Stimulated activated CD4-positive, alpha-beta T cell treated with anti-CD3 and anti-CD28 coated beads, Interleukin-15, amount 100 ng/mL, for 24 hours (primary cell): Measurements from ENCODE around the gene LARP4B.
"Not testable (repeated sequence)": the region's sequence is repeated elsewhere in the genome, so short reads cannot be mapped to it uniquely, and the experiment has no call there.

Experiments used
- DNase-seq: peaks from one replicate; pipeline ENCODE4 v3.0.0-alpha.2; 2020

Gene LARP4B

GRCh38 chr10:955820-956217 lies 24.3 kb upstream of the LARP4B start:
- no peak for DNase-seq

DNA sequence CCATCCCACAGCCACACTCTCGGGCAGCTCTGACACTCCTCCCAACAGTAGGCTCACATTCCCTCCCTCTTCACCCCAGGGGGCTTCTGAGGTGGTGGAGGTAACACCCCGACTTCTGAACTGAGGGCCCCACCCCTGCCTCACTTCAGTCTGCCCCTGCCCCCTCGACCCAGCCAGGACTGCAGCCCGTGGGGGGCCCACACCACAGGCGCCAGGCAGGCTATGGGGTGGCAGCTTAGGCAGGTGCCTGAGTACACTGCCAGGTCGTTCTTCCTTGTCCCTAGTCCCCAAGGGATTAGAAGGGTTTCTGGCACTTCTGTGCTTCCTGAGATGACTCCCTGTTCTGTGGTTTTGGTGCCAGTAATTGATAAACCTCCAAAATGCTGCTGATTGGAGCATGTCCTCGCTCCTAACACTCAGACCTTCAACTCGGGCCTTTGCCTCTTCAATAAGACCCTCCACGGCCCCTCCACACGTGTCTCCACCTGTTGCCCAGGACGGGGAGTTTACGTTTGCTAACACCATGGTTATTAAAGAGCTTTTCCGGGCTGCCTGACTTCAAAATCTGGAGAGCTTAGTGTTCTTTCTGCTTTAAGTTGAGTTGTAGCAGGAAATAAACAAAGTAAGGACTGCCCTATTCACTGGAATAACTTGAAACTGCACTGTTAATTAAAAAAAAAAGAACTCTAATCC lies 23.8 kb upstream of the LARP4B start:
- DNase-seq, result no peak

- no peak for DNase-seq
Observed at GRCh38 chr10:954396-954795, 22.9 kb upstream of the LARP4B start.

- no peak for DNase-seq
Observed at GRCh38 chr10:953836-954235, 22.3 kb upstream of the LARP4B start.

GRCh38 chr10:949446-949845 lies 17.9 kb upstream of the LARP4B start:
- no peak for DNase-seq

GRCh38 chr10:948347-948746 lies 16.8 kb upstream of the LARP4B start:
- DNase-seq, result no peak

- no peak for DNase-seq
Observed at GRCh38 chr10:947881-948280, 16.4 kb upstream of the LARP4B start.

DNA sequence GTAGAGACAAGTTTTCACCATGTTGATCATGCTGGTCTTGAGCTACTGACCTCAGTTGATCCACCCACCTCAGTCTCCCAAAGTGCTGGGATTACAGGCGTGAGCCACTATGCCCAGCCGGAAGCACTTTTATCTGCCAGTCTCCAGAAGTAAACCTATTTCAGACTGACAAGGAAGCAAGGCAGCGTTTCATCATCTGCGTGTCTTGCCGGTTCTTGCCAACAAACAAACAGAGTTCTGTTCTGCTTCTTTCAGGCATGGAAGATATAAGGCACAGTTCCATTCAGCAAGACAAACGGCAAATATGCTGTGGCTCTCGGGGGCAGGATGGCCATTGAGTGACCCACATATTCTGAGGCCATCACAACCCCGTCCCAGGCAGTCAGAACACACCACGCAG lies 15.5 kb upstream of the LARP4B start:
- no peak for DNase-seq

- DNase-seq, result no peak
Observed at GRCh38 chr10:945778-946177, 14.3 kb upstream of the LARP4B start.

GRCh38 chr10:944034-944831 lies 12.7 kb upstream of the LARP4B start:
- DNase-seq, result peak; percentile 44

DNA sequence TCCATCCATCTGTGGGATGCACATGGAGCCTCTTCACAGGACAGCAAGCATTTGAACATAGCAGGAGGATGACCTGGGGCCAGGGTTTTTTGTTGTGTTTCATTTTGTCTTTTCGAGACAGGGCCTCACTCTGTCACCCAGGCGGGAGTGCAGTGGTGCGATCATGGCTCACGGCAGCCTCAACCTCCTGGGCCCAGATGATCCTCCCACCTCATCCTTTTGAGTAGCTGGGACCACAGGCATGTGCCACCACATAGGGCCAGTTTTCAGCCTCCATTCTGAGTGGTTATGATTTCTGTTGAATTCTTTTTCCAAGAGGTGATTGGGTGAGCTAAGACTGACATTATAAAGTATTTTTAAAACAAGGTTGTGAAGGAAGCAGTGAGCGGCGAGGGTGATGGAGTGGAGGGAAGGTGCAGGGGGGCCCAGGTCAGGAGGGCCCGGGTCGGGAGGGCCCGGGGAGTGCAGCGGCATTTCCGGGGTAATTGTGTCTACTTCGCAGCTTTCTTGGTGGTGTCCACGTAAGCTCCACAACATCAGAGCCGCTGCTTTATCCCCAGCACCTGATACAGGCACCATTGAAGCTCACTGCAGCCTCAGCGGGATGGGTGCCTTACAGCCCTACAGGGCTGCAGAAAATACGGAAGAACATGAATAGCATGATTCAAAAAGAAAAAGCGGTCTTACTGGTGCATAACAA lies 12.0 kb upstream of the LARP4B start:
- no peak for DNase-seq

DNA sequence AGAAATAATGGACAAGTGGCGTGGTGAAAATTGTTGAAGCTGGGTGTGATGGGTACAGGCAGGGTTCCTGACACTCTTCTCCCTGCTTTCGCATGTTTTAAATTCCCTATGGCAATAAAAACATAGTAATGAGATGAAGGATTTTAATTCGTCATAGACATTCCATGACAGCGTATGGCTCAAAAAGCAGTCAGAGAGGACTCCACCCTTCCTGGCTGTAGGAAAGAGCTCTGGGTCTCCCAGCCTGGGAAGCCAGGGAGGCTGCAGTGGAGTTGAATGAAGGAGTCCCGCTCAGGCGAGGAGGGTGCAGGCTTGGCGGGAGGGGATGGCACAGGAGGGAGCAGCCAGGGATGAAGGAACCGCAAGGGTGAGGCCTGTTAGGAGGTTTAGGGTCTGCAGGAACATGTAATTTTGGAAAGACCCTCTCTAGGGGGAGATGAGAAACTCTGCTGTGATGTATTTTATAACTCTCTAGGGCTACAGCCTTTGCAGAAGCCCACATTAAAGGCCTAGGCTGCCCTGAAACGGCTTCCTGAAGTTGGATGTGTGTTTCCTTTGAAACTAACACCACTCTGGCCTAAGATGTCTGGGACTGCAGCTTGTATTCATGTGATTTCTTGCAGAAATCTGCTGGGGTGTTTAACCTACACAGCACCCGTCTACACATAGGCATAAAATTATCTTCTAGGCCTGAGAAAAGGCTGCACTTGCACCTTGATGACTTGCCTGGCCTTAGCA lies 7.6 kb upstream of the LARP4B start:
- no peak for DNase-seq

DNA sequence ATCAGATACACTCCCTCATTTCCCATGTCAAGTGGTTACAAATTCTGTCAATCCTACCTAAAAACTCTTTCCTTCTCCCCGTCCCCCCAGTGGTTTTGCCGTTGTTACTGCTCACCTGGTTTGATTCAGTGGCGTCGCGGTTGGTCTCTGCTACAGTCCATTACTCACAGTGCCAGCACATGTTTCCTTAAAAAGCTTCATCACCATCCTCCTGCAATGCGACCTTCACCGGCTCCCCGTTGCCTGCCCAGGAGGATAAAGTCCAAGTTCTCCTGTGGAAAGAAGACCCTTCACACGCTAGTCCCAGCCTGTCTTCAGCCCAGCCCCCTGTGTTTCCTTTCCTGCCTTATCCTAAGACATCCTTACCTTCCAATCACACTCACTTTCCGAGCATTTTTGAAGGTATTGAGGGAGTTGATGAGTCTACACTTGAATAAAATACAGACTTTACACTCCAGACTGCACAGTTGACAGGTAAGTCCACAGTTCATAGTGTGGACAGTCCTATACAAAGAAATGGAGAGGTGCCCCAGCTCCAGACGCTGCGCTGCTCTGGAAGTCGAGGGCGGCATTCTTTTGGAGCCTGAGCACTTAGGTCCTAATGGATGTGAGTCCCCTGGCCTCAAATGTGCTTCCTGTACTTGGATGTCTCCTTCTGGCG lies 3.4 kb upstream of the LARP4B start:
- no peak for DNase-seq

DNA sequence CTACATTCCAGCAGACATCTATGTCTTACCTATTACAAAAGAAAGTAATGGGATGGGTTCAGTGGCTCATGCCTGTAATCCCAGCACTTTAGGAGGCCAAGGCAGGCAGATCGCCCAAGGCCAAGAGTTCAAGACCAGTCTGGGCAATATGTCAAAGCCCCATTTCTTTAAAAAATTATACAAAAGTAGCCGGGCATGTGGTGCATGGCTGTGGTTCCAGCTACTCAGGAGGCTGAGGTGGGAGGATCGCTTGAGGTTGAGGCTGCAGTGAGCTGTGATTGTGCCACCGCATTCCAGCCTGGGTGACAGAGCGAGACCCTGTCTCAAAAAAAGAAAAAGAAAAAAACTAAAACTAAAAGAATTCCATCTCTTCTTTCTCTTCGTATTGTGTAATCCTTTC lies 2.7 kb upstream of the LARP4B start:
- DNase-seq, result not testable (repeated sequence)

DNA sequence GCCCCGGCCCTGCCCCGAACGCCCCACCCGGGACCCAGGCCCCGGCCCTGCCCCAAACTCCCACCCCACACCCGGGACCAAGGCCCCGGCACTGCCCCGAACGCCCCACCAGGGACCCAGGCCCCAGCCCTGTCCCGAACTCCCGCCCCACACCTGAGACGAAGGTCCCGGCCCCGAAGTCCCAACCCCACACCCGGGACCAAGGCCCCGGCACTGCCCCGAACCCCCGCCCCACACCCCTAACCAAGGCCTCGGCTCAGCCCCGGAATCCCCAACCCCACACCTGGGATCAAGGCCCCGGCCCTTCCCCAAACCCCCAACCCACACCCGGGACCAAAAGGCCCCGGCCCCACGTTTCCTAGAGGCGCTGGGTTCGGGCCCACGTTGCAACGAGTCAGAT lies 1.1 kb upstream of the LARP4B start:
- DNase-seq, result no peak

GRCh38 chr10:930625-931325 lies 730 bp downstream of the LARP4B start:
- peak; percentile 40 for DNase-seq

GRCh38 chr10:929960-930624 lies 1.4 kb downstream of the LARP4B start:
- no peak for DNase-seq

DNA sequence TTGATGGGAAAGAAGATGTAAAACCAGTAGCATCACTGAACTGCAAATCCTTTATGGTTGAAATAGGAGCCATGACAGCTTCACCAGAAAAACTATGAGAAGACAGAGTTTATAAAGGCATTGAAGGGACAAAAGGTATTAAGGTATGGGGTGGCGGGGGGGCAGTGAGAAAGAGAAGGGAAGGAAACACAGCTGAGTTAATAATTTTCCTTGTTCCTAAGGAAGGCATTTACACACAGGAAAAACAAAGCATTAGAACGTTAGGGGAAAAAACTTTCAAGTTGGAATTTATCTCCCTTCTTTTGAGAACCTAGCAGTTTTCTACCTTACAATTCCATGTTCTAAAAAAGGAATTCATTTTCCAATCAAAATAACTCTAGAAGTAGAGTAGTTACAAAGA lies 4.4 kb downstream of the LARP4B start:
- no peak for DNase-seq

DNA sequence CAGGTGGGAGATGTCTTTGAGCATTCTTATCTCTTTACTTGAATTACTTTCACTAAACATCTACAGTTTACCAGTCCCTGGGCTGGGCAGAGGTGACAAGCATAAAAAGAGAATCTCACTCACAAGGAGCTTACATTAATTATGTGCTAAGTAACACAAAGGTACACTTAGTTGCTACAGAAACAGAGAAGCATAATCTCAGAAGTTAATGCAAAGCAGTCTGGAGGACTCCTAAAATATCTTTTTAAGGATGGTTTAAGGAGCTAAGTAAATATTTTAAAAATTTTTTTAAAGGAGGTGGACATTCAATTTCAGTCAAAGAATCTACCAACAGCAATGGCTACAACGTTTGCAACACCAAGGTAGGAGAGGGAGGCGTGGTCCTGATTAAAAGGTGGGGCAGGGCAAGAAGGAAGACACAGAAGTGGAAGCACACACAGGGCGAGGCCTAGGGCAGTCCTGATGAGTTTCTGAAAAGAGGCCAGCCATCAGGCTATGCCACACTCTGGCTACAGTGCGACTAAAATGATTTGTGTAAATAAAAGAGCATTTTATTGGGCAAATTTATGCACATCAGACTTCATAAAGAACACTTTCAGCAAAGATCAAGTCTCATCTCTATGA lies 5.3 kb downstream of the LARP4B start:
- DNase-seq, result no peak

DNA sequence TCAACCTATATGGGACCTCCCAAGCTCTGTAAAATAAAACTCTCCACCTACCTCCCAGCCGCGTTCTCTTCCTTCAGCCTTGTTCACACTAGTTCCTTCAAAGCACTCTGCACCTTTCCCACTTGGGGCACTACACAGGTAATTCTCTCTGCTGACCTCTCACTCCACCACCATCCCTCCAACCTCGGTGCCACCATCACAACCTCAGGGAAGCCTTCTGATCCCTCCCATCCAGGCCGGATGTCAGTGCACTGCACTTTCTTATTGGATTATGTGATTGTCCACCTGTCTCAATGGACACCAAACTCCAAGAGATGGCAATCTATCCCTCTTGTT lies 7.0 kb downstream of the LARP4B start:
- DNase-seq, result no peak
